K562 (cell line): ENCODE results near the gene PLCD4. TPM values are rescaled to one million over a fixed set of nuclear protein-coding genes. Genes with fewer than 3 reads are reported as not detected.

Source experiments
- ATF7 ChIP-seq: fragments of 450-650 bp; IDR thresholded peaks from 2 replicates; pipeline ENCODE4 v1.7.1; 2014; ENCODE audit warnings: mild to moderate bottlenecking, moderate library complexity
- CBFB ChIP-seq: sonication (generic); formaldehyde crosslinking; IDR thresholded peaks from 2 replicates; pipeline ENCODE4 v1.4.0; 2020; ENCODE audit warnings: mild to moderate bottlenecking, missing genetic modification reagents
- GTF2E2 ChIP-seq: fragments of 200-800 bp; sonication (Bioruptor generic); IDR thresholded peaks from 2 replicates; pipeline ENCODE4 v1.6.1; 2016; ENCODE audit warnings: missing genetic modification characterization, missing compliant biosample characterization
- MAX ChIP-seq: sonication (generic); formaldehyde crosslinking; IDR thresholded peaks from 2 replicates; pipeline ENCODE4 v1.9.0; 2022; ENCODE audit warnings: mild to moderate bottlenecking, missing genetic modification reagents
- POLR3G ChIP-seq: IDR thresholded peaks from 2 replicates; pipeline ENCODE4 v1.6.1; 2011; ENCODE audit not compliant: insufficient read length, insufficient replicate concordance; ENCODE audit errors: extremely low read depth
- SMARCA5 ChIP-seq: fragments of 450-650 bp; IDR thresholded peaks from 2 replicates; pipeline ENCODE4 v1.6.1; 2016
- STAG1 ChIP-seq: sonication (generic); formaldehyde crosslinking; IDR thresholded peaks from 2 replicates; pipeline ENCODE4 v1.5.0; 2020; ENCODE audit warnings: missing genetic modification reagents, borderline replicate concordance
- TCF7L2 ChIP-seq: fragments of 150-350 bp; IDR thresholded peaks from 2 replicates; pipeline ENCODE4 v1.6.1; 2016; ENCODE audit warnings: low read depth, mild to moderate bottlenecking, low read length, moderate library complexity
- ZNF274 ChIP-seq: IDR thresholded peaks from 2 replicates; pipeline ENCODE4 v1.6.1; 2011; ENCODE audit warnings: low read depth, mild to moderate bottlenecking, low read length, moderate library complexity, borderline replicate concordance
- ZNF444 ChIP-seq: fragments of 250-450 bp; sonication (Bioruptor Pico); IDR thresholded peaks from 2 replicates; pipeline ENCODE4 v1.4.0; 2020; ENCODE audit warnings: mild to moderate bottlenecking, moderate library complexity
- ZNF699 ChIP-seq: fragments of 250-450 bp; sonication (Bioruptor Pico); IDR thresholded peaks from 2 replicates; pipeline ENCODE4 v1.8.0; 2021; ENCODE audit warnings: mild to moderate bottlenecking, moderate library complexity; ENCODE audit not compliant: insufficient replicate concordance
- ZNF76 ChIP-seq: fragments of 250-450 bp; sonication (Bioruptor Pico); IDR thresholded peaks from 2 replicates; pipeline ENCODE4 v1.4.0; 2020; ENCODE audit warnings: mild to moderate bottlenecking, moderate library complexity, borderline replicate concordance
- ZNF830 ChIP-seq: fragments of 250-450 bp; sonication (Bioruptor Pico); IDR thresholded peaks from 2 replicates; pipeline ENCODE4 v1.5.0; 2021; ENCODE audit warnings: mild to moderate bottlenecking
- polyA plus RNA-seq, 8 experiments: library from polyadenylated mRNA; depleted of rRNA in 4 of 8; stranded (reverse) in 5 of 8; unstranded in 3 of 8; fragments of >200 nt; fragmentation: Nextera tagmentation in 2 of 8; fragmentation: Illumina TruSeq in 1 of 8; extraction: Ambion mirVana in 2 of 8; extraction: Trizol in 1 of 8; gene quantifications; 2 replicates each; pipeline versions ENCODE4 v1.2.1 to v1.2.3, GENCODE V29; 2011 to 2014; ENCODE audit warnings: inconsistent platforms in 1 of 8, missing spikeins in 1 of 8
- total RNA-seq, 7 experiments: library from RNA; depleted of rRNA in 6 of 7; stranded (reverse); fragments of >200 nt in 6 of 7; fragmentation: Illumina TruSeq in 2 of 7; extraction: Trizol in 2 of 7; gene quantifications; 2 replicates each; pipeline versions ENCODE4 v1.2.1 to v1.2.3, GENCODE V29; 2011 to 2021; ENCODE audit warnings: low replicate concordance in 1 of 7
- TF ChIP-seq, protein P1 (sequence below), 2 experiments: fragments of 450-650 bp; formaldehyde crosslinking in 1 of 2; IDR thresholded peaks; 2 replicates each; pipeline versions ENCODE4 v1.4.0 to v1.6.1; 2014 to 2020; ENCODE audit warnings: mild to moderate bottlenecking in 2 of 2, borderline replicate concordance in 1 of 2, low read depth in 1 of 2
- TF ChIP-seq, protein P2 (sequence below): sonication (generic); formaldehyde crosslinking; IDR thresholded peaks from 2 replicates; pipeline ENCODE4 v1.8.1; 2022; ENCODE audit warnings: missing genetic modification reagents
- TF ChIP-seq, protein P3 (sequence below): fragments of 450-650 bp; formaldehyde crosslinking; IDR thresholded peaks from 2 replicates; pipeline ENCODE4 v1.4.0; 2020; ENCODE audit warnings: mild to moderate bottlenecking, moderate library complexity

PLCD4 gene
- total and polyA plus RNA-seq, 9 of the 15 experiments (the other 6 are each of a cell fraction or from before 2014, with no cell fraction given), result 0.13 to 0.38 TPM; not detected in 7

DNA sequence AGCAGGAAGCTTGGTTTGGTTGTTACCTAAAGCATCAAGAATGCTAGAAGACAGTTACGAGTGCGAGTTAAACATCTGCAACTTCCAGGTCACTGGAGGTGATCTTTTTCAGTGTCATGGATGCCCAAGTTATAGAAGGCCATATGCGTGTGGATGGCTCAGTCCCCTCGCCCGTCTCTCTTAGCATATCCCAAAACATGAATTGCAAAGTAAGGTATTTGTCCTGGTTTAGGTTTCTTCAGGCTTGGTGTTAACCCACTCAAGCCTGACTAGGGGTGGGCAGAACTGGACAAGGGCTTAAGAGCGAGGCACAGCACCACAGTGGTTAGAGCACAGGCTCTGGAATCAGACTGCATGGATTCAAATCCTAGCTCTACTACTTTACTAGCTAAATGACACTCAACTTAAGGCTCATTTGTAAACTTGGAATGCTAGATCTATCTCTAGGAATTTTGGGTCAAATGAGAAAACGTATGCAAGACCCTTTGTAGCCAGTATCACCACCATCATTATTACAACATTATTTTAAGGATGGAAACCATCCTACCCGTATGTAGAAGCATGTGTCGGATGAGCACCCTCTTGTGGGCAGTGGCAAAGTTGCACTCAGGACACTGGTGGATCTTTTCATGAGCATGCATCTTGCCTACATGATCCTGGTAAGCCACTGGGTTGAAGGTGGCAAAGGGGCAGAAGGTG lies 40.5 kb downstream of the PLCD4 start (continued):
- TF ChIP-seq, protein P1, sequence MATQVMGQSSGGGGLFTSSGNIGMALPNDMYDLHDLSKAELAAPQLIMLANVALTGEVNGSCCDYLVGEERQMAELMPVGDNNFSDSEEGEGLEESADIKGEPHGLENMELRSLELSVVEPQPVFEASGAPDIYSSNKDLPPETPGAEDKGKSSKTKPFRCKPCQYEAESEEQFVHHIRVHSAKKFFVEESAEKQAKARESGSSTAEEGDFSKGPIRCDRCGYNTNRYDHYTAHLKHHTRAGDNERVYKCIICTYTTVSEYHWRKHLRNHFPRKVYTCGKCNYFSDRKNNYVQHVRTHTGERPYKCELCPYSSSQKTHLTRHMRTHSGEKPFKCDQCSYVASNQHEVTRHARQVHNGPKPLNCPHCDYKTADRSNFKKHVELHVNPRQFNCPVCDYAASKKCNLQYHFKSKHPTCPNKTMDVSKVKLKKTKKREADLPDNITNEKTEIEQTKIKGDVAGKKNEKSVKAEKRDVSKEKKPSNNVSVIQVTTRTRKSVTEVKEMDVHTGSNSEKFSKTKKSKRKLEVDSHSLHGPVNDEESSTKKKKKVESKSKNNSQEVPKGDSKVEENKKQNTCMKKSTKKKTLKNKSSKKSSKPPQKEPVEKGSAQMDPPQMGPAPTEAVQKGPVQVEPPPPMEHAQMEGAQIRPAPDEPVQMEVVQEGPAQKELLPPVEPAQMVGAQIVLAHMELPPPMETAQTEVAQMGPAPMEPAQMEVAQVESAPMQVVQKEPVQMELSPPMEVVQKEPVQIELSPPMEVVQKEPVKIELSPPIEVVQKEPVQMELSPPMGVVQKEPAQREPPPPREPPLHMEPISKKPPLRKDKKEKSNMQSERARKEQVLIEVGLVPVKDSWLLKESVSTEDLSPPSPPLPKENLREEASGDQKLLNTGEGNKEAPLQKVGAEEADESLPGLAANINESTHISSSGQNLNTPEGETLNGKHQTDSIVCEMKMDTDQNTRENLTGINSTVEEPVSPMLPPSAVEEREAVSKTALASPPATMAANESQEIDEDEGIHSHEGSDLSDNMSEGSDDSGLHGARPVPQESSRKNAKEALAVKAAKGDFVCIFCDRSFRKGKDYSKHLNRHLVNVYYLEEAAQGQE (IDR thresholded peaks at IDR 0.05; ENCODE audit: borderline replicate concordance), result peak; percentile 31; the same call in 1 of the 2 replicates
- TF ChIP-seq, protein P1 (CRISPR knock-in tag; IDR thresholded peaks at IDR 0.05; ENCODE audit: low read depth), result no peak
- TF ChIP-seq, protein P2, sequence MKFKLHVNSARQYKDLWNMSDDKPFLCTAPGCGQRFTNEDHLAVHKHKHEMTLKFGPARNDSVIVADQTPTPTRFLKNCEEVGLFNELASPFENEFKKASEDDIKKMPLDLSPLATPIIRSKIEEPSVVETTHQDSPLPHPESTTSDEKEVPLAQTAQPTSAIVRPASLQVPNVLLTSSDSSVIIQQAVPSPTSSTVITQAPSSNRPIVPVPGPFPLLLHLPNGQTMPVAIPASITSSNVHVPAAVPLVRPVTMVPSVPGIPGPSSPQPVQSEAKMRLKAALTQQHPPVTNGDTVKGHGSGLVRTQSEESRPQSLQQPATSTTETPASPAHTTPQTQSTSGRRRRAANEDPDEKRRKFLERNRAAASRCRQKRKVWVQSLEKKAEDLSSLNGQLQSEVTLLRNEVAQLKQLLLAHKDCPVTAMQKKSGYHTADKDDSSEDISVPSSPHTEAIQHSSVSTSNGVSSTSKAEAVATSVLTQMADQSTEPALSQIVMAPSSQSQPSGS (CRISPR knock-in tag), result no peak
- TF ChIP-seq POLR3G (no peak), ZNF444 (CRISPR knock-in tag) (no peak), ZNF76 (no peak), GTF2E2 (tag) (no peak), ATF7 (no peak), ZNF699 (CRISPR knock-in tag) (no peak), MAX (CRISPR knock-in tag) (0 out of 2 replicates have a peak, but pooled peaks have one; percentile 18), STAG1 (peak; percentile 61; the same call in 1 of the 2 replicates), CBFB (CRISPR knock-in tag) (no peak), SMARCA5 (no peak), ZNF830 (no peak), ZNF274 (no peak), TCF7L2 (no peak)
- TF ChIP-seq, protein P3, sequence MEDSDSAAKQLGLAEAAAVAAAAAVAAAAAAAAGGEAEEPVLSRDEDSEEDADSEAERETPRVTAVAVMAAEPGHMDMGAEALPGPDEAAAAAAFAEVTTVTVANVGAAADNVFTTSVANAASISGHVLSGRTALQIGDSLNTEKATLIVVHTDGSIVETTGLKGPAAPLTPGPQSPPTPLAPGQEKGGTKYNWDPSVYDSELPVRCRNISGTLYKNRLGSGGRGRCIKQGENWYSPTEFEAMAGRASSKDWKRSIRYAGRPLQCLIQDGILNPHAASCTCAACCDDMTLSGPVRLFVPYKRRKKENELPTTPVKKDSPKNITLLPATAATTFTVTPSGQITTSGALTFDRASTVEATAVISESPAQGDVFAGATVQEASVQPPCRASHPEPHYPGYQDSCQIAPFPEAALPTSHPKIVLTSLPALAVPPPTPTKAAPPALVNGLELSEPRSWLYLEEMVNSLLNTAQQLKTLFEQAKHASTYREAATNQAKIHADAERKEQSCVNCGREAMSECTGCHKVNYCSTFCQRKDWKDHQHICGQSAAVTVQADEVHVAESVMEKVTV (CRISPR knock-in tag), result peak; percentile 32; the same call in 1 of the 2 replicates
